ENCODE results near the gene PSMG3. TPM values are rescaled to one million over a fixed set of nuclear protein-coding genes. Genes with fewer than 3 reads are reported as not detected.

PSMG3 gene
- total RNA-seq, 4 donors from 2014 or later: 22.0 to 37.7 (median 28.4) TPM

DNA sequence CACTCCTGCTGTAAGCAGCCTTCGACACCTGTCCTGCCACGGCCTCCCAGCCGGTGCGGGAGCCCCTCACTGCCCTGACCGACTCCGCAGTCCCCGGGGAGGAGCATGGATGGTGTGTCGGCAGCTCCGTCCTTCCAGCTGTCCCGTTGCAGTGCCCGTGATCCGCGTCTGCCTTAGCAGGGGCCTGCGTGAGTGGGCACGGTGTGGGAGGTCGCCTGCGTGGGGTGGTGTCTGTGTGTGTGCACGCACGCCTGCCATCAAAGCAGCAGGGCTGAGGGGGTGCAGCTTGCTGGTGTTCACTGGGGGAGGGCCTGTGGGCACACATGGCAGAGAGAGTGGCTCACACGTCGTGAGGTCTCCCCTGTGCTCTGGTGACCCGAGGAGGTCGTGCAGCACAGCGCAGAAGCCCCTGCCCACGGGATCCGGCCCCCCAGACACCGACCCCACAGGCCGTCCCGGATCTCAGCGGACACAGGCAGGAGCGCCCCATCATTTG, 29.0 kb downstream of the PSMG3 start:
- no peak for ATAC-seq (ENCODE audit: low FRiP score)
- no peak for DNase-seq (ENCODE audit: low spot score)
- TF ChIP-seq, protein P1, sequence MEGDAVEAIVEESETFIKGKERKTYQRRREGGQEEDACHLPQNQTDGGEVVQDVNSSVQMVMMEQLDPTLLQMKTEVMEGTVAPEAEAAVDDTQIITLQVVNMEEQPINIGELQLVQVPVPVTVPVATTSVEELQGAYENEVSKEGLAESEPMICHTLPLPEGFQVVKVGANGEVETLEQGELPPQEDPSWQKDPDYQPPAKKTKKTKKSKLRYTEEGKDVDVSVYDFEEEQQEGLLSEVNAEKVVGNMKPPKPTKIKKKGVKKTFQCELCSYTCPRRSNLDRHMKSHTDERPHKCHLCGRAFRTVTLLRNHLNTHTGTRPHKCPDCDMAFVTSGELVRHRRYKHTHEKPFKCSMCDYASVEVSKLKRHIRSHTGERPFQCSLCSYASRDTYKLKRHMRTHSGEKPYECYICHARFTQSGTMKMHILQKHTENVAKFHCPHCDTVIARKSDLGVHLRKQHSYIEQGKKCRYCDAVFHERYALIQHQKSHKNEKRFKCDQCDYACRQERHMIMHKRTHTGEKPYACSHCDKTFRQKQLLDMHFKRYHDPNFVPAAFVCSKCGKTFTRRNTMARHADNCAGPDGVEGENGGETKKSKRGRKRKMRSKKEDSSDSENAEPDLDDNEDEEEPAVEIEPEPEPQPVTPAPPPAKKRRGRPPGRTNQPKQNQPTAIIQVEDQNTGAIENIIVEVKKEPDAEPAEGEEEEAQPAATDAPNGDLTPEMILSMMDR (IDR thresholded peaks at IDR 0.05): no peak

DNA sequence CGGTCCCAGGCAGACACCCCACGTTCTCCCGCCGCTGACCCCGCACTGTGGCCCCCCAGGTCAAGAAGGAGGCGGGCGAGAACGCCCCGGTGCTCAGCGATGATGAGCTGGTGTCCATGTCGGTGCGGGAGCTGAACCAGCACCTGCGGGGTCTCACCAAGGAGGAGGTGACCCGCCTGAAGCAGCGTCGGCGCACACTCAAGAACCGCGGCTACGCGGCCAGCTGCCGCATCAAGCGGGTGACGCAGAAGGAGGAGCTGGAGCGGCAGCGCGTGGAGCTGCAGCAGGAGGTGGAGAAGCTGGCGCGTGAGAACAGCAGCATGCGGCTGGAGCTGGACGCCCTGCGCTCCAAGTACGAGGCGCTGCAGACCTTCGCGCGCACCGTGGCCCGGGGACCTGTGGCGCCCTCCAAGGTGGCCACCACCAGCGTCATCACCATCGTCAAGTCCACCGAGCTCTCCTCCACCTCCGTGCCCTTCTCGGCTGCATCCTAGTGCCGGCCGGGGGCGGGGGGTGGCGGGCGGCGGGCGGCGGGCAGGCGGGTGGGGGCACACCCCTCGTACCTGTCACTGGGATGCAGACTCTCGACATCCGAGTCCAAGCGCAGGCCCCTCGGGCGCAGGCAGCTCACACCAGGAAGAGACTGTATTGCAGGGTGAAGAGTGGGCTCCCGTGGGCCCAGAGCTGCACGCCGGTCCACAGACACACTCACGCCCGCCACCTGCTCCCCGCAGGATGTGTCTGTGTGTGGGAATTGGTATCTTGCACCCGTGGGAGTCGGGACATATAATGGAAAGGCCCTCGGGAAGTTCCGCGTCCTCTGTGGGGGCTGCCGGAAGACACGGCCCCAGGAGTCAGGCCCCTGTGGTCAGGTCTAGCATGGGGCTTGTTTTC, 29.7 kb downstream of the PSMG3 start:
- TF ChIP-seq, protein P1 (IDR thresholded peaks at IDR 0.05): no peak
- no peak for ATAC-seq (ENCODE audit: low FRiP score)
- DNase-seq (ENCODE audit: low spot score): no peak

DNA sequence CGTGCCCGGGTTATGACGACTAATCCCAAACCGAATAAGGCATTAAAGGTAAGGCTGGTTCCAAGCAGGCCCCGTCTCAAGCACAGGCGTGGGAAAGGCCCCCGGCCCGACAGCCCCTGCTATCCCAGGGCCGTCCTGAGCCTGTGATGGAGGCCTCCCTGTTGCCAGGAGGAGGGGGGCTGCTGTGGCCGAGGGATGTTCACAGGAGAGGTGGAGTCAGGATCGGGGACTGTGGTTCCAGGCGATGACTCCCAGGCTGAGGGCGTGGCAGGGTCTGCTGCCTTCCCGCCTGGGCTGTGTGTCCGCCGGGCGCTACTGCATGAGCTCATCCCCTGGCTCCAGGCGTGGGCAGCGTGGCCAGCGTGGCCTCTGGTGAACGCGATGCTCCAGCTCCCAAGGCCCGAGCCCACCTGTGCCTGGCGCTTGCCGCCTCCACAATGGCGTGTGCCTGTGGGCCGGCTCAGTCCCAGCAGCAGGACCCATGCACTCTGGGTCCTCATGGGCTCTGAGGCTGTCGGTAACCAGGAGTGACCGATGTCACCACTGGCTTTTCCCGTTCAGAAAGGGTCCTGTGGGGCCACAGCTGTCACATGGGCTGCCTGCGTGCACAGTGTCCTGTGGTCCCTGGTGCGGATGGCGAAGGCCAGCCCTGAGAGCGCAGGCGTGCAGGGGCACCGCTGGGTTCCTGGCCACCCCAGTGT, 30.5 kb downstream of the PSMG3 start:
- DNase-seq (ENCODE audit: low spot score) (no peak), ATAC-seq (ENCODE audit: low FRiP score) (no peak)
- TF ChIP-seq, protein P1 (IDR thresholded peaks at IDR 0.05): no peak

DNA sequence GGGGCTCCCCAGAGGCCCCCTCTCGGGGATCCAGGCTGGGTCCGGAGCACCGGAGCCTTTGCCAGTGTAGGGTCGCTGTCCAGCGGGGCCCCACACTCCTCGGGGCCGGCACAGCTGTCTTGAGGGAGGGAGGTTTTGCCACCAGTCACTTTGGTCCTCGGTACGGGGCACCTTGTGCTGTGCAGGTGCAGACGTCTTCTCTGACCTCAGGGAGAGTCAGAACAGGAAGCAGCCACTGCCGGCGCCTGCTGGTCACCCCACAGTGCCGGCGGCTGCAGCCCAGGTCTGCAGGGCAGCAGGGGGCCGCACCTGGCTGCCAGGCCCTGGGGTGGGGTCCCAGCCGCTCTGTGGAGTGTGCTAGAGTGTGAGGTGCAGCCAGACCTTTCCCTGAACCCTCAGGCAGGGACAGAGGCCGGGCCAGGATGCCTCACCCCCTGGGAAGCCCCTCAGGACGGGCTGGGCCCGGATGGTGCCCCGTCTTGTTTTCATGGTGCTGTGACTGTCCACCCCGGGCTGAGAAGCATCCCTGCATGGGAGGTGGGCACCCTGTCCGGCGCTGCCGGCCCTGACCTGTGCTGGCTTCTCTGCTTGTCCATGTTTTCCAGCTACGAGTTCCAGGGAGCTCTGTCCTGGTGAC, 31.2 kb downstream of the PSMG3 start:
- TF ChIP-seq, protein P1 (IDR thresholded peaks at IDR 0.05): no peak
- no peak for DNase-seq (ENCODE audit: low spot score)
- ATAC-seq (ENCODE audit: low FRiP score): no peak

DNA sequence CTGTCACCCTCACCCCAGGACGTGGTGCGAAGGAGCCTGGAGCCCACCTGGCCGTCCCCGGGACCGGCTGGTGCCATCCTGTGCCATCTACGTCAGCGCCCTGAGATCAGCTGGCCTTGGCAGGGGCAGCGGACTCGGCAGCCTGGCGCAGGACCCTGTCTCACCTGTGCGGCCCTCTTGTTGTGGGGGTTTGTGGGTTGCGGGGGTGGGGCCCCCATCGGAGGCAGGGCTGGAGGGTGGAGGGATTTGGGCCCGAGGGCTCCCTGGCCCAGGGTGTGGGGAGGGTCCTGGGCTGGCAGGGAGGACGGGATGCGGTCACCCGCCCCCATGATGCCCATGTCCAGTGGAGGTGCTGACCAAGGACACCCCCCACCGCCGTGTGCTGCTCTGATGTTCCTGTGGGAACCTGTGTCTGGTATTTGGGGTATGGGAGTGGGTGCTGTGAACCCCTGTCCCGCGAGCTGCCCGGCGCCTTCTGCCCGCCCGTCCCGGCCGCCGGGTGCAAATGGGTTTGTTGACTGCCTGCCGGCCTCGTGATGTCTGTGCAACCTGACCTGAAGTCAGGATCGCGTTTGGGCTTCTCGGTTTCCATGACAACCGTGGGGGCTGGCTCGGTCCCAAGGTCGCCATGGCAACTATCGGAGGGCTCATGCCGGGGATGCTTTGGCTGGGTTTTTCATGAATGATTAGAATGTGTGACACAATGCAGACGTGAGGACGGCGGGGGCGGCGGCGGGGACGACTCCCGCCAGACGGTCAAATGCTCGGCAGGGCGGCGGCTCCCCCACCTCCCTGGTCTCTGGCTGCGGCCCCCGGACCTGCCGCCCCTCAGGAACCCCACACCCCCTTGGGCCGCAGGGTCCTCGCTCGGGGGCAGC, 32.1 kb downstream of the PSMG3 start:
- ATAC-seq (ENCODE audit: low FRiP score): peak; percentile 8
- TF ChIP-seq, protein P1 (IDR thresholded peaks at IDR 0.05): no peak
- DNase-seq (ENCODE audit: low spot score): peak; percentile 97
